Measurements from ENCODE around the gene CCNY.

Gene CCNY

DNA sequence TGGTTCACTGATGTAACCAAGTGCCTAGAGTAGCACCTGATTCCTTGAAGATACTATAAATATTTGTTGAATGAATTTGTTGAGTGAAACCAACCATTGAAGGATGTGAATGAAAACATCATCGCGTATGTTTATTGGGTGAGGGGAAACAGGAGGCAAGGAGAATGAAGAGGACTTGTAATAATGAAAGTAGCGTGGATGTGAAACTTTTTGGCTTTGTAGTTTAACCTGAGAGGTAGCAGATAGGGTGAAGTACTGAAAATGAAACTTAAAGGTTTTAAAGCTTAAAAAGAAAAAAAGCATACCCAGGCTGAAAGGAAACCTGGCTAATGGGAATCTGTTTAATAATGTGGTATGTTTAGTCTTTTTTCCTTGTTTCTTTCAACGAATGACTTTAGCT is 5.2 kb downstream of the CCNY start:
- Mint-ChIP-seq H3K4me3 (peak overlapping the region; percentile 46), H3K9me3 (no peaks in the 10 kb centered on the region), H3K36me3 (peaks cover 2% of the 10 kb centered on the region), H3K27me3 (no peaks in the 10 kb centered on the region), H3K4me1 (peaks cover 40% of the 10 kb centered on the region), H3K27ac (peak overlapping the region; percentile 88)
- peak; percentile 71 for ATAC-seq (ENCODE audit: low read depth)
- DNase-seq (ENCODE audit: low spot score in 2 of 2) = peak in 1 of 2 donors; percentile 26

DNA sequence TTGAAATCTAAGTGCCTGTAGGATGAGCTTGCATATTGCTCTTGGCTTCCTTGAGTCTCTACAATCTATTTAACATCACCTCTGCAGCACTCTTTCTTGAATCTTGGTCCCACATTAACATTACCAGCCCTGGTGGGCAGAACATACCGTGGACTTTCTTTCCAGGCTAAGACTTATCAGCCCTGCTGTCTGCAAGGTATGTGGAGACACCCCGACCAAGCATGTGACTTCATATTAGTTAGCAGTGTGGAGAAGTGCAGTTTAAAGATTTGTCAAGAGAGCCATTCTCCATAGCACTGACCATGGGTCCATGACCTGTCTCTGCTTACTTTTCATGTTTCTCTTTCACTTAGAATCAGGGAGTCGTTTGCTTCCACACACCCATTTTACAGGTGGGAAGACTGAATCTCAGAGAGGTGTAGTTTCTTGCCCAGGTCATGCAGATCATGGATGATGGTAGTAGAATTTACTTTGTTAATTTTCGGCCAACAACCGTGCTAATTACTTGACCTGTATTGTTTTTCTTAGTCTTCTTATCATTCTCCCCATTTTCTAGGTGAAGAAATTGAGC is 6.0 kb downstream of the CCNY start:
- ATAC-seq (ENCODE audit: low read depth) (no peak), DNase-seq (ENCODE audit: low spot score in 2 of 2) (no peak)
- H3K27ac Mint-ChIP-seq = peak overlapping the region; percentile 17
- H3K9me3 Mint-ChIP-seq = no peaks in the 10 kb centered on the region
- H3K36me3 Mint-ChIP-seq = peaks cover 2% of the 10 kb centered on the region
- peaks cover 44% of the 10 kb centered on the region for H3K4me1 Mint-ChIP-seq
- no peaks in the 10 kb centered on the region for H3K27me3 Mint-ChIP-seq
- H3K4me3 Mint-ChIP-seq = no peak overlapping the region

DNA sequence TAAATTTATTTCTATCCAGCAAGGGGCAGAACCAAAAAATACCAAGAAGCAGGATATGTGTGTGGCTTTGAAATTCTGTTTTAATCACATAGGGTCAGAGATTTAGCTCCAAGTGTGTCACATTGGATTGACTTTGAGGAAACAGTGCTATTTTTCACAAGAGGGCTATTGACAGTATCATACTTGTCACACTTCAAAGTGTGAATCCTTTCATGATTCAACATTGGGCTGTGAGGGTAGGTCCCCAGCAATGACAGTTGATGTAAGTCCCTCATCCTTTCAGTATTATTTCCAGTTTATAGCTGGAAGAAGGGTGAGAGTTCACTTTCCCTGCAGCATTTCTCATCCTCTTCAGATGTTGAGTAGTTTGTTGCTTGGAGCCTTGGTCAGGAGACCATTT is 7.4 kb downstream of the CCNY start:
- no peaks in the 10 kb centered on the region for H3K9me3 Mint-ChIP-seq
- no peak overlapping the region for H3K4me3 Mint-ChIP-seq
- ATAC-seq (ENCODE audit: low read depth) = no peak
- no peaks in the 10 kb centered on the region for H3K27me3 Mint-ChIP-seq
- H3K27ac Mint-ChIP-seq = no peak overlapping the region
- peaks cover 4% of the 10 kb centered on the region for H3K36me3 Mint-ChIP-seq
- DNase-seq (ENCODE audit: low spot score in 2 of 2) = no peak
- H3K4me1 Mint-ChIP-seq = peaks cover 43% of the 10 kb centered on the region

GRCh38 chr10:35345383-35345742 is 9.1 kb downstream of the CCNY start:
- H3K9me3 Mint-ChIP-seq = no peaks in the 10 kb centered on the region
- H3K27ac Mint-ChIP-seq = no peak overlapping the region
- H3K27me3 Mint-ChIP-seq = no peaks in the 10 kb centered on the region
- DNase-seq (ENCODE audit: low spot score in 2 of 2) (no peak), ATAC-seq (ENCODE audit: low read depth) (no peak)
- H3K36me3 Mint-ChIP-seq = peaks cover 8% of the 10 kb centered on the region
- H3K4me3 Mint-ChIP-seq = no peak overlapping the region
- H3K4me1 Mint-ChIP-seq = peaks cover 47% of the 10 kb centered on the region

DNA sequence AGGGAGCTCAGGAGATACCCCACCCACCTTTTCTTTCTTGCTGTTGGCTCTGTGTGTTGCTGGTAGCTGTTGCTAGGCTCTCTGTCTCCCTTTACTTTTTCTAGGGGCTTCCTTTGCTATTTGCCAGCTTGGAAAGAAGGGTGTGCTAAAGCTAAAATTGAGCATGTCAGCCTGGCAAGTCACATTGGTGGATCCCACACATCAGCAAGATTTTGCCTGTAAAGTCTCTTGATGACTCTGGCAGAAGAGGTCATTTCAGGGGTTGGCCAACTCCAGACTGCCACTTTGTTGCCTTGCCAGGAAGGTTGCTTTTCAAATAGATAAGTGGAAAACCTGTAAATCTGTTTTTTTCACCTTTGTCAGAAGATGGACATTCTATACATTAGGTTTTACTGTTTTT is 9.9 kb downstream of the CCNY start:
- Mint-ChIP-seq H3K9me3 (no peaks in the 10 kb centered on the region), H3K4me1 (peaks cover 46% of the 10 kb centered on the region), H3K27ac (no peak overlapping the region), H3K36me3 (peaks cover 8% of the 10 kb centered on the region), H3K27me3 (no peaks in the 10 kb centered on the region), H3K4me3 (no peak overlapping the region)
- no peak for ATAC-seq (ENCODE audit: low read depth)
- DNase-seq (ENCODE audit: low spot score in 2 of 2) = no peak

DNA sequence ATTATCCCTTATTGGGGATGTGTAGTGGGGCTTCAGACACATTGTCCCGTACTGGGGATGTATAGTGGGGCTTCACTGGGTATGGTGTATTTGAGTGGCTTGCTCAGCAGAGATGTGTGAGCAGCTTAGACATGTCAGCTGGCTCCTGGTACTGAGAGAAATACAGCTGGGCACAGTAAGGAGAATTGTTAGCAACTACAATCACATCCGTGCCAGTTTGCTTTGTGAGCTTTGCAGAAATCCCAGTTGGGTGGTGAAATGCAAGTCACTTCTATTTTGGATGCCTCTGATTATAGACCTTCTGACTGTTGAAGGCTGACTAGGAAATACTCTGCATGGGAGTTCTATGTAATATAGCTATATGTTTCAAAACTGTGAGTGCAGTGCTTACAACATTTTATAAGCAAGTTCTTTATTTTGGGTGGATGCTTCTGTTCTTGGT is 10.8 kb downstream of the CCNY start:
- ATAC-seq (ENCODE audit: low read depth) = no peak
- Mint-ChIP-seq H3K27me3 (no peaks in the 10 kb centered on the region), H3K9me3 (no peaks in the 10 kb centered on the region), H3K4me1 (peaks cover 44% of the 10 kb centered on the region), H3K4me3 (no peak overlapping the region), H3K27ac (peak overlapping the region; percentile 36), H3K36me3 (peaks cover 8% of the 10 kb centered on the region)
- DNase-seq (ENCODE audit: low spot score in 2 of 2) = no peak

- peaks cover 52% of the 10 kb centered on the region for H3K4me1 Mint-ChIP-seq
- no peak overlapping the region for H3K27ac Mint-ChIP-seq
- no peaks in the 10 kb centered on the region for H3K9me3 Mint-ChIP-seq
- H3K27me3 Mint-ChIP-seq = no peaks in the 10 kb centered on the region
- ATAC-seq (ENCODE audit: low read depth) = no peak
- no peak for DNase-seq (ENCODE audit: low spot score in 2 of 2)
- H3K4me3 Mint-ChIP-seq = no peak overlapping the region
- H3K36me3 Mint-ChIP-seq = peaks cover 8% of the 10 kb centered on the region
Measured at GRCh38 chr10:35347899-35348608, 11.7 kb downstream of the CCNY start.

DNA sequence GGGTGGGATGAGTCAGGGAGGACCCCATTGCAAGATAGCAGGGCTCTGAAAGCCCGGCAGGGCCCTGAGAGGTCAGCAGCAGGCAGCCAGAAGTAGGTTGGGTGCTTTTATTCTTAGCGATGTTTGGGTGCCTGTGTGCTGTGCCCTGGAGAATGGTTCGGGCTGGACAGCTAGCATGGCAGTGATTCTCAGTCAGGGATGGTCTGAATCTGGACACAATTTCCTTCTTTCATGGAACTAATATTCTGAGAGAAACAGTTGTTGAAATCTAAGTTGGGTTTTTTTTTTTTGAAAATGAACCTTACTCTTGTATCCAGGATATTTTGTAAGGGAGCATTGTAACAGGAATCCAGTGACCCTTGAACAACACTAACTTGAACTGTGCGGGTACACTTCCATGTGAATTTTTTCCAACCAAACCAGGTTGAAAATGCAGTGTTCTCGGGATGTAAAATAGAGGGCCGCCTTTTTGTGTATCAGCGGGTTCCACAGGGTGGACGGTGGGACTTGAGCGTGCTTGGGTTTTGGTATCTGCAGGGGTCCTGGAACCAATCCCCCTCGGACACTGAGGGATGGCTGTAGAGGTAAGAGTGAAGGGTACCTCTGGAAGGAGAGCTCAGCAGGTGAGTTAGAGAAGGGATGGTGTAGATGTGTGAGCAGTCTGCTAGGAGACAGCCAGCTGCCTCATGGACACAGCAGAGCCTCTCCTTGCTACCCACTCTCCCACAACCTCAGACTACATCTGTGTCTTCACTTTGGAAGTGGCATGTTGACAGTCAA is 12.5 kb downstream of the CCNY start:
- Mint-ChIP-seq H3K27me3 (no peaks in the 10 kb centered on the region), H3K27ac (no peak overlapping the region), H3K4me1 (peaks cover 59% of the 10 kb centered on the region), H3K4me3 (no peak overlapping the region), H3K36me3 (peaks cover 8% of the 10 kb centered on the region), H3K9me3 (no peaks in the 10 kb centered on the region)
- DNase-seq (ENCODE audit: low spot score in 2 of 2) (no peak), ATAC-seq (ENCODE audit: low read depth) (no peak)

DNA sequence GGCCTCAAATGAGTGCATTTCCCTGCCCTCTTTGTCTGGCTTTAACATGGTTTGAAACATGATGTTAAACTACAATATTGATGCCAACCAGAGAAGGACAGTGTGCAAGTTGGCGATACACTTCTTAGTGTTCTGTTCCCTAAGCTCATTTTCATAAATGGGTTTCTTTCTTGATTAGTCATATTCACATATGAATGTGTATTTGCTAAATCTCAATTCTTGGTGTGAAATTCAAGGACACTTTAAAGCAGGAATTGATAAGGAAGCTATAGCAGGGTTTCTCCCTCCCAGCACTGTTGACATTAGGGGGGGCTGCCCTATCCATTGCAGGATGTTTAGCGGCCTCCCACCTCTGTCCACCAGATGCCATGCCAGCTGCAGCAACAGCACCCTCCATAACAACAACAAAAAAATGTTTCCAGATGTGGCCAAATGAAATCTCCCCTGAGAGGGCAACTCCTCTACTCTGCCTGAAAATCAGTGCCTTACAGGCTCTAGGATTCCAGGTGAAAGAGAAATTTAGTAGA is 13.1 kb downstream of the CCNY start:
- no peaks in the 10 kb centered on the region for H3K27me3 Mint-ChIP-seq
- no peak for DNase-seq (ENCODE audit: low spot score in 2 of 2)
- H3K36me3 Mint-ChIP-seq = peaks cover 8% of the 10 kb centered on the region
- H3K27ac Mint-ChIP-seq = no peak overlapping the region
- no peak for ATAC-seq (ENCODE audit: low read depth)
- no peaks in the 10 kb centered on the region for H3K9me3 Mint-ChIP-seq
- peaks cover 59% of the 10 kb centered on the region for H3K4me1 Mint-ChIP-seq
- no peak overlapping the region for H3K4me3 Mint-ChIP-seq

- ATAC-seq (ENCODE audit: low read depth) (peak; percentile 46), DNase-seq (ENCODE audit: low spot score in 2 of 2) (no peak)
- Mint-ChIP-seq H3K27ac (no peak overlapping the region), H3K4me1 (peaks cover 62% of the 10 kb centered on the region), H3K9me3 (no peaks in the 10 kb centered on the region), H3K4me3 (no peak overlapping the region), H3K27me3 (no peaks in the 10 kb centered on the region), H3K36me3 (peaks cover 6% of the 10 kb centered on the region)
Measured at GRCh38 chr10:35351021-35351420, 14.7 kb downstream of the CCNY start.

DNA sequence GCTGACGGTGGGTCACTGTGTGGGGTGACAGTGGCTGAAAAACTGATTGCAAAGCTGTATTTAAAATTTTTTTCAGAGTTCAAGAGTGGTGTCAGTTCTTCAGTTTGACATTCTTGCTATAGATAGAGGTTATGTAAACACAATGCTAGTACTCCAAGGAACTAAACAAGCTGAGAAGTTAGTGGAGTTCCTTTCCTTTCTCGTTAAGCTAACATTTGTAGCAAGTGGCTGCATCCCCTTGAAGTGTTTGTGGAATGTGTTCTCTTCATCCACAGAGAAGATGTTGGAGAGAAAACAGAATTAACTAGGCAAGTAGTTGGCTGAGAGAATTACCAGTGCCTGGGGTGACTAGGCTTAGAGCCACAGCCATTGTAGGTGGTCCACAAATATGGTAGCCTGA is 15.8 kb downstream of the CCNY start:
- no peak for DNase-seq (ENCODE audit: low spot score in 2 of 2)
- Mint-ChIP-seq H3K27ac (peak overlapping the region; percentile 37), H3K27me3 (no peaks in the 10 kb centered on the region), H3K9me3 (no peaks in the 10 kb centered on the region), H3K4me1 (peaks cover 69% of the 10 kb centered on the region), H3K4me3 (peak overlapping the region; percentile 22), H3K36me3 (peaks cover 11% of the 10 kb centered on the region)
- ATAC-seq (ENCODE audit: low read depth) = no peak

GRCh38 chr10:35352512-35352911 is 16.2 kb downstream of the CCNY start:
- Mint-ChIP-seq H3K27ac (peak overlapping the region; percentile 37), H3K4me1 (peaks cover 69% of the 10 kb centered on the region), H3K4me3 (peak overlapping the region; percentile 22), H3K36me3 (peaks cover 12% of the 10 kb centered on the region), H3K9me3 (no peaks in the 10 kb centered on the region), H3K27me3 (no peaks in the 10 kb centered on the region)
- ATAC-seq (ENCODE audit: low read depth) (peak; percentile 57), DNase-seq (ENCODE audit: low spot score in 2 of 2) (no peak)

GRCh38 chr10:35353395-35353794 is 17.1 kb downstream of the CCNY start:
- Mint-ChIP-seq H3K9me3 (no peaks in the 10 kb centered on the region), H3K36me3 (peaks cover 9% of the 10 kb centered on the region), H3K27ac (peak overlapping the region; percentile 37), H3K4me1 (peaks cover 73% of the 10 kb centered on the region), H3K4me3 (no peak overlapping the region), H3K27me3 (no peaks in the 10 kb centered on the region)
- ATAC-seq (ENCODE audit: low read depth) = no peak
- DNase-seq (ENCODE audit: low spot score in 2 of 2) = no peak

DNA sequence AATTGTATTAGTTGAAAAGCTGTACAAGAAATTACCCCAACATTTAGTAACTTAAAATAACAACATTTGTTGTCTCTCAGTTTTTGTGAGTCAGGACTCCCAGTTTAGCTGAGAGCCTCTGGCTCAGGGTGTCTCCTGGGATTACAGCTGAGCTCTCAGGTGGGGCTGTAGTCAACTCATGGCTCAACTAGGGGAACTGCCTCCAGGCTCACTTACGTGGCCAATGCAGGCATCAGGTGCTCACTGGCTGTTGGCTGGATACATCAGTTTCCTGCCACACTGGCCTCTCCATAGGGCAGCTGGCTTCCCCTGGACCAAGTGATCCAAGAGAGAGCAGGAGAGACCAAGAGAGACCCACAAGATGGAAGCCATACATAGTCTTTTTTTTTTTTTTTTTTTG is 17.5 kb downstream of the CCNY start:
- no peaks in the 10 kb centered on the region for H3K9me3 Mint-ChIP-seq
- no peaks in the 10 kb centered on the region for H3K27me3 Mint-ChIP-seq
- no peak overlapping the region for H3K4me3 Mint-ChIP-seq
- peaks cover 9% of the 10 kb centered on the region for H3K36me3 Mint-ChIP-seq
- H3K4me1 Mint-ChIP-seq = peaks cover 76% of the 10 kb centered on the region
- peak; percentile 61 for ATAC-seq (ENCODE audit: low read depth)
- H3K27ac Mint-ChIP-seq = peak overlapping the region; percentile 37
- DNase-seq (ENCODE audit: low spot score in 2 of 2) = no peak

All from memory B cell (primary cell).